OCI-LY1 (cell line): Measurements from ENCODE around the gene SPRY4.

ENCODE experiments used
- H2AFZ ChIP-seq: fragments of 200-600 bp; sonication (generic), shearing (Covaris generic); 2 replicates; pipeline ENCODE4 v1.6.0; 2014; ENCODE audit warnings: antibody characterized with exemption, mild to moderate bottlenecking, low read length
- H3F3A ChIP-seq: fragments of 200-600 bp; sonication (generic), shearing (Covaris generic); 2 replicates; pipeline ENCODE4 v1.6.0; 2014; ENCODE audit warnings: mild to moderate bottlenecking, antibody characterized with exemption, low read length, moderate library complexity; ENCODE audit not compliant: insufficient read depth
- H3K27ac ChIP-seq: fragments of 200-600 bp; sonication (generic); 2 replicates; pipeline ENCODE4 v1.5.1; 2014; ENCODE audit warnings: low read length, mixed run types, mild to moderate bottlenecking, low read depth; ENCODE audit not compliant: poor library complexity, severe bottlenecking
- H3K27me3 ChIP-seq: fragments of 200-600 bp; sonication (generic); 2 replicates; pipeline ENCODE4 v1.6.0; 2014; ENCODE audit warnings: antibody characterized with exemption, mild to moderate bottlenecking, low read length, moderate library complexity; ENCODE audit not compliant: insufficient read depth
- H3K36me3 ChIP-seq: fragments of 200-600 bp; sonication (generic); 2 replicates; pipeline ENCODE4 v1.6.1; 2014; ENCODE audit warnings: mild to moderate bottlenecking, antibody characterized with exemption, low read length, moderate library complexity, mixed read lengths; ENCODE audit not compliant: insufficient read depth
- H3K4me1 ChIP-seq: fragments of 200-600 bp; sonication (generic); 2 replicates; pipeline ENCODE4 v1.5.1; 2014; ENCODE audit warnings: mild to moderate bottlenecking, low read length, moderate library complexity; ENCODE audit not compliant: insufficient read depth, severe bottlenecking
- H3K4me2 ChIP-seq: fragments of 200-600 bp; sonication (generic), shearing (Covaris generic); 2 replicates; pipeline ENCODE4 v1.6.1; 2014; ENCODE audit warnings: low read length
- H3K4me3 ChIP-seq: fragments of 200-600 bp; sonication (generic); 2 replicates; pipeline ENCODE4 v1.5.1; 2014; ENCODE audit warnings: low read length, low read depth, mild to moderate bottlenecking, mixed read lengths; ENCODE audit not compliant: poor library complexity, severe bottlenecking
- H3K79me2 ChIP-seq: fragments of 200-600 bp; shearing (Covaris generic); 2 replicates; pipeline ENCODE4 v1.6.1; 2016; ENCODE audit warnings: mixed run types, low read length, mixed read lengths; ENCODE audit not compliant: insufficient read depth
- H3K9ac ChIP-seq: fragments of 200-600 bp; sonication (generic), shearing (Covaris generic); 2 replicates; pipeline ENCODE4 v1.6.1; 2014; ENCODE audit warnings: mild to moderate bottlenecking, low read length, mixed read lengths
- H3K9me2 ChIP-seq: fragments of 200-600 bp; sonication (generic), shearing (Covaris generic); 2 replicates; pipeline ENCODE4 v1.6.1; 2014; ENCODE audit warnings: low read depth, mild to moderate bottlenecking, low read length, mixed read lengths
- H3K9me3 ChIP-seq: fragments of 200-600 bp; shearing (Covaris generic); 2 replicates; pipeline ENCODE4 v1.6.1; 2014; ENCODE audit warnings: low read length, mixed read lengths
- H4K20me1 ChIP-seq: fragments of 200-600 bp; sonication (generic), shearing (Covaris generic); 2 replicates; pipeline ENCODE4 v1.6.0; 2016; ENCODE audit warnings: mild to moderate bottlenecking, low read length; ENCODE audit not compliant: insufficient read depth
- CTCF ChIP-seq: fragments of 200-600 bp; sonication (generic), shearing (Covaris generic); IDR thresholded peaks from 2 replicates; pipeline ENCODE4 v1.5.1; 2017; ENCODE audit warnings: mild to moderate bottlenecking, antibody characterized with exemption, low read length, moderate library complexity, mixed read lengths
- EZH2 ChIP-seq: fragments of 200-600 bp; sonication (generic), shearing (Covaris generic); IDR thresholded peaks from 2 replicates; pipeline ENCODE4 v1.8.0; 2017; ENCODE audit warnings: borderline replicate concordance, mixed run types, mild to moderate bottlenecking, antibody characterized with exemption, low read length, moderate library complexity, mixed read lengths

The SPRY4 gene

DNA sequence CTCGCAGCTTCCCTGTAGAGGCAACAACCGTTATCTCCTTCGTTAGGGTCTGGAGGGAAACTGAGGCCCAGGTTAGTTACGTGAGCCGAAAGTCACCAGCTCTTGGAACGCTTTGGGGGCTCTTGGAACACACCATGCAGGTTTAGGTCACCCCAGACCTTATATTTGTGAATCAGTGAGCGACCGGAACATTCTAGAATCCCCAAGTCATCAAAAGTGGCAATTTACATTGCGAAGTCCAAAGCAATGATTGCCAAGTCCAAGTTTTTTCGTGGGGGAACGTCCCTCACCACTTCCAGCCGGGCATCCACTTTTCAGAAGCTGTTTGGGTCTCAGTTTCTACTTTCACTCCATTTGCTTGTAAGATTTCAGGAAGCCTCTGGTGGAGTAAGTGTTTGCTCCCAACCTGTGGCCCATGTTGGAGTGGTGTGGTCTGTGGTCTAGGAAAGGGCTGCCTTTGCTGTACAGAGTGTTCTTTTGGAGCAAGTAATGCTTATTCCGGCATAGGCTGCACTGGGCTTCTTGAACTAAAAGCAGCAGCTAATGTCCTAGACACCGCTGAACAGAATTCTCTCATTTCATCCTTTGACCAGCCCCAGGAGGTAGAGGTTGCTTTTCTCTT lies 32.8 kb upstream of the SPRY4 start:
- H4K20me1 ChIP-seq, result no peaks in the 10 kb centered on the region
- no peaks in the 10 kb centered on the region for H3K36me3 ChIP-seq
- no peaks in the 10 kb centered on the region for H3K9me2 ChIP-seq
- TF ChIP-seq EZH2 (no peak), CTCF (no peak)
- H3K27me3 ChIP-seq, result peaks cover 8% of the 10 kb centered on the region; the same call in 1 of the 2 replicates
- H3K4me3 ChIP-seq, result peak overlapping the region; percentile 63
- H3K79me2 ChIP-seq, result no peaks in the 10 kb centered on the region
- no peaks in the 10 kb centered on the region for H3K9me3 ChIP-seq
- peaks cover 6% of the 10 kb centered on the region for H3K4me1 ChIP-seq
- no peak overlapping the region for H2AFZ ChIP-seq
- H3F3A ChIP-seq, result no peaks in the 10 kb centered on the region
- H3K27ac ChIP-seq, result no peak overlapping the region
- peak overlapping the region; percentile 80 for H3K4me2 ChIP-seq
- H3K9ac ChIP-seq, result no peak overlapping the region

GRCh38 chr5:142356716-142357468 lies 32.1 kb upstream of the SPRY4 start:
- Histone ChIP-seq H3K9ac (0 out of 2 replicates have a peak overlapping the region, but pooled peaks have one; percentile 33), H2AFZ (no peak overlapping the region), H3K27ac (no peak overlapping the region), H3K4me2 (peak overlapping the region; percentile 80), H3K27me3 (peaks cover 8% of the 10 kb centered on the region; the same call in 1 of the 2 replicates), H3K9me3 (no peaks in the 10 kb centered on the region), H3K79me2 (no peaks in the 10 kb centered on the region), H3F3A (no peaks in the 10 kb centered on the region), H4K20me1 (no peaks in the 10 kb centered on the region), H3K9me2 (no peaks in the 10 kb centered on the region), H3K4me3 (peak overlapping the region; percentile 63), H3K36me3 (no peaks in the 10 kb centered on the region), H3K4me1 (peaks cover 6% of the 10 kb centered on the region)
- TF ChIP-seq EZH2 (no peak), CTCF (no peak)

GRCh38 chr5:142356349-142356715 lies 31.5 kb upstream of the SPRY4 start:
- Histone ChIP-seq H3K27ac (no peak overlapping the region), H3K27me3 (peaks cover 8% of the 10 kb centered on the region; the same call in 1 of the 2 replicates)

More at GRCh38 chr5:142356349-142356715, 31.5 kb upstream of the SPRY4 start:
- Histone ChIP-seq H3K4me1 (peaks cover 6% of the 10 kb centered on the region), H3F3A (no peaks in the 10 kb centered on the region), H3K79me2 (no peaks in the 10 kb centered on the region), H3K36me3 (no peaks in the 10 kb centered on the region), H4K20me1 (no peaks in the 10 kb centered on the region), H3K4me2 (peak overlapping the region; percentile 80), H3K9me2 (no peaks in the 10 kb centered on the region), H3K9ac (no peak overlapping the region), H2AFZ (no peak overlapping the region), H3K9me3 (no peaks in the 10 kb centered on the region), H3K4me3 (peak overlapping the region; percentile 63)
- TF ChIP-seq CTCF, result no peak
- TF ChIP-seq EZH2, result no peak
